ENCODE measurements around the gene RHOBTB3. TPM values are rescaled to one million over a fixed set of nuclear protein-coding genes. Genes with fewer than 3 reads are reported as not detected.

RHOBTB3 gene
- total RNA-seq, 1 experiment from 2014 or later, result 95.2 TPM

GRCh38 chr5:95798048-95798447 lies 66.9 kb downstream of the RHOBTB3 start:
- no peak for ATAC-seq
- Histone ChIP-seq H3K4me3 (ENCODE audit: low read depth in 2 of 2, low read length in 2 of 2) (no peak overlapping the region), H3K27ac (ENCODE audit: low read length) (no peak overlapping the region), H3K36me3 (ENCODE audit: control insufficient read depth, insufficient read depth, low read length) (0 out of 2 replicates have a peak, but pooled peaks cover 3% of the 10 kb centered on the region), H3K4me1 (ENCODE audit: control insufficient read depth, insufficient read depth, low read length) (no peaks in the 10 kb centered on the region), H3K9me3 (ENCODE audit: control insufficient read depth, insufficient read depth, low read depth, low read length) (no peaks in the 10 kb centered on the region), H3K27me3 (ENCODE audit: control insufficient read depth, insufficient read depth, low read length) (no peaks in the 10 kb centered on the region)
- TF ChIP-seq TCF7L2 (IDR thresholded peaks at IDR 0.05; ENCODE audit: low read depth, low read length) (no peak), SIN3A (IDR thresholded peaks at IDR 0.05; ENCODE audit: borderline replicate concordance, insufficient read depth, low read depth, low read length) (no peak), CTCF (IDR thresholded peaks at IDR 0.05) (no peak), POLR2AphosphoS5 (IDR thresholded peaks at IDR 0.05; ENCODE audit: low read depth, low read length) (no peak)
- TF ChIP-seq, protein P1, sequence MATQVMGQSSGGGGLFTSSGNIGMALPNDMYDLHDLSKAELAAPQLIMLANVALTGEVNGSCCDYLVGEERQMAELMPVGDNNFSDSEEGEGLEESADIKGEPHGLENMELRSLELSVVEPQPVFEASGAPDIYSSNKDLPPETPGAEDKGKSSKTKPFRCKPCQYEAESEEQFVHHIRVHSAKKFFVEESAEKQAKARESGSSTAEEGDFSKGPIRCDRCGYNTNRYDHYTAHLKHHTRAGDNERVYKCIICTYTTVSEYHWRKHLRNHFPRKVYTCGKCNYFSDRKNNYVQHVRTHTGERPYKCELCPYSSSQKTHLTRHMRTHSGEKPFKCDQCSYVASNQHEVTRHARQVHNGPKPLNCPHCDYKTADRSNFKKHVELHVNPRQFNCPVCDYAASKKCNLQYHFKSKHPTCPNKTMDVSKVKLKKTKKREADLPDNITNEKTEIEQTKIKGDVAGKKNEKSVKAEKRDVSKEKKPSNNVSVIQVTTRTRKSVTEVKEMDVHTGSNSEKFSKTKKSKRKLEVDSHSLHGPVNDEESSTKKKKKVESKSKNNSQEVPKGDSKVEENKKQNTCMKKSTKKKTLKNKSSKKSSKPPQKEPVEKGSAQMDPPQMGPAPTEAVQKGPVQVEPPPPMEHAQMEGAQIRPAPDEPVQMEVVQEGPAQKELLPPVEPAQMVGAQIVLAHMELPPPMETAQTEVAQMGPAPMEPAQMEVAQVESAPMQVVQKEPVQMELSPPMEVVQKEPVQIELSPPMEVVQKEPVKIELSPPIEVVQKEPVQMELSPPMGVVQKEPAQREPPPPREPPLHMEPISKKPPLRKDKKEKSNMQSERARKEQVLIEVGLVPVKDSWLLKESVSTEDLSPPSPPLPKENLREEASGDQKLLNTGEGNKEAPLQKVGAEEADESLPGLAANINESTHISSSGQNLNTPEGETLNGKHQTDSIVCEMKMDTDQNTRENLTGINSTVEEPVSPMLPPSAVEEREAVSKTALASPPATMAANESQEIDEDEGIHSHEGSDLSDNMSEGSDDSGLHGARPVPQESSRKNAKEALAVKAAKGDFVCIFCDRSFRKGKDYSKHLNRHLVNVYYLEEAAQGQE (IDR thresholded peaks at IDR 0.05; ENCODE audit: insufficient read depth in 1 of 2, low read depth in 2 of 2, low read length in 1 of 2), result no peak
- CTCF ChIA-PET, result no interaction called here
- intact Hi-C loops (cut with micrococcal nuclease; ENCODE audit: unreplicated experiment), result no loop called here
- in situ Hi-C loops (cut with HindIII; ENCODE audit: low pct_unique_long_range_greater_than_20kb, low sequenced_read_pairs), result no loop called here
- POLR2A ChIA-PET, result no interaction called here
- no TSS peak for BruUV-seq (replicated peaks)
- no peak for DNase-seq (ENCODE audit: low read depth, low spot score)

- Histone ChIP-seq H3K4me3 (ENCODE audit: low read depth in 2 of 2, low read length in 2 of 2) (no peak overlapping the region), H3K27ac (ENCODE audit: low read length) (no peak overlapping the region), H3K36me3 (ENCODE audit: control insufficient read depth, insufficient read depth, low read length) (no peaks in the 10 kb centered on the region), H3K4me1 (ENCODE audit: control insufficient read depth, insufficient read depth, low read length) (no peaks in the 10 kb centered on the region), H3K27me3 (ENCODE audit: control insufficient read depth, insufficient read depth, low read length) (no peaks in the 10 kb centered on the region), H3K9me3 (ENCODE audit: control insufficient read depth, insufficient read depth, low read depth, low read length) (no peaks in the 10 kb centered on the region)
- ChIA-PET CTCF (no interaction called here), POLR2A (no interaction called here)
- DNase-seq (ENCODE audit: low read depth, low spot score) (no peak), ATAC-seq (no peak)
- no peak for TF ChIP-seq TCF7L2 (IDR thresholded peaks at IDR 0.05; ENCODE audit: low read depth, low read length)
- TF ChIP-seq CTCF (IDR thresholded peaks at IDR 0.05), result no peak
- no peak for TF ChIP-seq SIN3A (IDR thresholded peaks at IDR 0.05; ENCODE audit: borderline replicate concordance, insufficient read depth, low read depth, low read length)
- TF ChIP-seq POLR2AphosphoS5 (IDR thresholded peaks at IDR 0.05; ENCODE audit: low read depth, low read length), result no peak
- TF ChIP-seq, protein P1 (IDR thresholded peaks at IDR 0.05; ENCODE audit: insufficient read depth in 1 of 2, low read depth in 2 of 2, low read length in 1 of 2), result no peak
- intact Hi-C loops (cut with micrococcal nuclease; ENCODE audit: unreplicated experiment) (no loop called here), in situ Hi-C loops (cut with HindIII; ENCODE audit: low pct_unique_long_range_greater_than_20kb, low sequenced_read_pairs) (no loop called here)
- BruUV-seq (replicated peaks), result no TSS peak
Measured at GRCh38 chr5:95798545-95798944, 67.4 kb downstream of the RHOBTB3 start.

All from Panc1 (cell line).